GM12892 (cell line): ENCODE measurements around the gene PTPRH.

ENCODE experiments used
- POLR2A ChIP-seq: IDR thresholded peaks from 2 replicates; pipeline ENCODE4 v1.6.1; 2011; ENCODE audit warnings: low read depth, low read length, control low read depth
- POLR2AphosphoS5 ChIP-seq: IDR thresholded peaks from 2 replicates; pipeline ENCODE4 v1.6.1; 2011; ENCODE audit warnings: low read depth, low read length, control low read depth

DNA sequence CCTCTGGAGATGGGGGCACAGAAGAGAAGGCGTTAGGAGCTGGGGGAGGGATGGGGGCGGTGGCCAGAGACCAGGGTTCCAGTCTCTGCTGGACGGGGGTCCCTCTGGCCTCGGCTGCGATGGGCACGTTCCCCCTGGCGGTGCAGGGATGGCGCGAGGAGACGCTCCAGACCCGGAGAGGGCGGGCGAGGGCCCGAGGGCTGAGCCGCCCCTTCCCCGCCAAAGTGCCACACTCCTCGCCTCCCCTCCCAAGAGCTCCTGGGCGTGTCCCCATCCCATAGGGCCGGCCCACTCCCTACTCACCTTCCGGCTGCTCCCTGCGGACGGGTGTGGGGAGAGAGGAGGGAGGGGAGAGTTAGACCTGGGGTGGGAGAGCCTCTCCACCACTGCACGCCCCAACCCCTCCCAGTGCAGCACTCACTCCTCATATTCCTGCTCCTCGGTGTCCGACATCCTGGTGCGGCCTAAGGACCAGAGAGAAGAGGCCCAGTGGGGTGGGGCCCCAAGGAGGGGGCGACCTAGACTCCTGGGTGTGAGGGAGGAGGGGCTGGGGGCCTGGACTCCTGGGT is 62.5 kb downstream of the PTPRH start:
- TF ChIP-seq POLR2A: no peak
- no peak for TF ChIP-seq POLR2AphosphoS5
